ENCODE measurements around the gene SLC2A13.

- peak; percentile 89 for TF ChIP-seq CTCF (IDR thresholded peaks at IDR 0.05)
- TF ChIP-seq REST (IDR thresholded peaks at IDR 0.05; ENCODE audit: insufficient read depth in 1 of 2, low read depth in 2 of 2, low read length in 1 of 2) = no peak
- no peak for TF ChIP-seq POLR2AphosphoS5 (IDR thresholded peaks at IDR 0.05; ENCODE audit: low read depth, low read length)
- no peak for TF ChIP-seq SIN3A (IDR thresholded peaks at IDR 0.05; ENCODE audit: borderline replicate concordance, insufficient read depth, low read depth, low read length)
- no peak for TF ChIP-seq TCF7L2 (IDR thresholded peaks at IDR 0.05; ENCODE audit: low read depth, low read length)
Observed at GRCh38 chr12:39990122-39991101, 115.5 kb downstream of the SLC2A13 start.
